ENCODE measurements around the gene NCOA5.

The NCOA5 gene

DNA sequence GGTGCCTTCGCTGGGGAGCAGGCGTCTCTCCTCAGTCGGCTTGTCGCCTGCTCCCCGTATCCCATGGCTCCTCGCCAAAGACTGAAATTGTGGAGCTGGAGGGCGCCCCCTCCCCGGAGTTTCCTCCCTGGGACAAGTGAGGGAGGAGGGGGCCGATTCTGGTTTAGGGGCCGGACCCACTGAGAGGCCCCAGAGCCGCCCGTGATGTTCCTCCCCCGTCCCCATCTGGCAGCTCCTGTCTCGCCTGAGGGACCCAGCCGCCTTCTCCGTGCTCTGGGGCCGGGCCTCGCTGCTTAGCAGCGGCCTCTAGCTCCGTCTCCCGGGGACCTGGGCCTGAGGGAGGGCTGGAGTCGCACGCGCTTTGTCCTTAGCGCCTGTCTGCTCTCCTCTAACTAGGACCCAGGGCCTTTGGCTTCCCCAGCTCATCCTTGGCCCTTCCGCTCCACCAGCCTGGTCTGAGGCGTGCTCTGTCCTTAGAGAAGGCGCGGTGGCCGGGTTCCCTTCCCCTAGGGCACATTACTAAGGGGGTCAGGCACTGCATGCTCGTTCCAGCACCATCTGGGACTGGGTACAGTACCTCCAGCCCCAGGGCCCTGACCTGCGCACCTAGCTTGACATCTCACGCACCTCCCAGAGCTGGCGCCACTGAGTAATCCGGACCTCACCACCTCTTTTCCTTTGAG lies 31.0 kb downstream of the NCOA5 start:
- DNase-seq, result no peak

DNA sequence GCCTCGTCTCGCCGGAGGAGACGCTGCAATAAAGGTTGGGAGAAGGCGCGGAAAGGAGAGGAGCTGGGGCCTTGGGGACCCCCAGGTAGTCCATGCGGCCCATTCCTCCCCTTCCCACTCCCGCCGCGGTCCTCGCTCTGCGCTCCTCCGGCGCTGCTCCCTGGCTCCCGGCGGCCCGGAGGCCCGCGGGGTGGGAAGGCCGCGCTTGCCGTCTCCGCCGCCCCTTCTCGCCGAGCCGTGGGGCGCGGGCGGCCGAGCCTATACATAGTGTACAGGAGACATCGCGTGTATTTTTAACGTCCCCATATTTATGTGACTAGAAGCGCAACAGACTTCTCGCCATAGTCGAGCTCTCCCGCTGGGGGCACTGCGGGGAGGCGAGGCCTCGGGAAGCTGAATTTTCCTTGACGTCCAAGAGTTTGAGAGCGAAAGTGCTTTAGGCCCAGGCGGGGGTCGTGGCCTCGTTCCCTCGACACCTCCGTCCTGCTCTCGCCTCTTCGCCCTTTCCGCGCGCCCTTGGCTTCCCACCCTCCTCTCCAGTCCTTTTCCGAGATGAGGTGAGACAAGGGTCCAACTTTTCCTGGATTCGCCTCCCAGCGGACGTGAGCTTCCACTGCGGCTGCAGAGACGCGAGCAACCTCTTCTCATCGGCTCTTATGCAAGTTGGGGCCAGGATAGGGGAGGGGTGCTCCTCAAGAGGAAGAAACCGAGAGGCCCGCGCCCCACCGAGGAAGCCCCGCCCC lies 31.7 kb downstream of the NCOA5 start:
- DNase-seq, result peak; percentile 52

DNA sequence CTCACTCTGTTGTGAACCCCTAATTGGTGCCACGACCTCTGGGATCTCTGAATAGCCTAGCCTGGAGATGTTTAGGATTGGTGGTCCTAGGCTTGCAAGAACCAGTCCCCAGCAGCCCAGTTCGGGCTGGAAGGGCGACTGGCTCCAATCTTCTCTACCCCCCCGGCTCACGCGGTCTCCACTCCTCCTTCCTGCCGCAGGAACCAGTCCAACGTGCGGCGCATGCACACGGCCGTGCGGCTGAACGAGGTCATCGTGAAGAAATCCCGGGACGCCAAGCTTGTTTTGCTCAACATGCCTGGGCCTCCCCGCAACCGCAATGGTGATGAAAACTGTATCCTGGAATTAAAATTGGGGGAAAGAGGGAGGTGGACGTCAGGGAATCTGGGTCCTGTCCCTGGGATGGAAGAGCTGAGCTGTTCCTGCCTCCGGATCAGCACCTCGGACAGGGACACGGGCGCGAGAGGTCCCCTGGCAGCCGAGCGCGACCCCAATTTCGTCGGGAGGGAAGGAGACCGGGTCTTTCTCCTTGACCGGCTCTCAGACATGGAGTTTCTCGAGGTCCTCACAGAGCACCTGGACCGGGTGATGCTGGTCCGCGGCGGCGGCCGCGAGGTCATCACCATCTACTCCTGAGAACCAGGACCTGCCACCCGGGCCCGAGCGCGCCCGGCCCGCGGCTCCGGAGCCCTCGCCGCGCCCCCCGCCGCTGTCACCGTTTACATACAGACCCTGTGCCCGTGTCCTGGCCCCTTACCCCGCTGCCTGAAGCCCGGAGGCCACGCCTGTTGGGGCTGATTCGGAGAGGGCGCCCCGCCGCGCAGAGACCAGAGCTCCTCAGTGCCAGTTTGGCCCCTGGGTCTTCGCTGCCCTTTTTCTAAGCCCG lies 32.5 kb downstream of the NCOA5 start:
- DNase-seq, result peak; percentile 82

DNA sequence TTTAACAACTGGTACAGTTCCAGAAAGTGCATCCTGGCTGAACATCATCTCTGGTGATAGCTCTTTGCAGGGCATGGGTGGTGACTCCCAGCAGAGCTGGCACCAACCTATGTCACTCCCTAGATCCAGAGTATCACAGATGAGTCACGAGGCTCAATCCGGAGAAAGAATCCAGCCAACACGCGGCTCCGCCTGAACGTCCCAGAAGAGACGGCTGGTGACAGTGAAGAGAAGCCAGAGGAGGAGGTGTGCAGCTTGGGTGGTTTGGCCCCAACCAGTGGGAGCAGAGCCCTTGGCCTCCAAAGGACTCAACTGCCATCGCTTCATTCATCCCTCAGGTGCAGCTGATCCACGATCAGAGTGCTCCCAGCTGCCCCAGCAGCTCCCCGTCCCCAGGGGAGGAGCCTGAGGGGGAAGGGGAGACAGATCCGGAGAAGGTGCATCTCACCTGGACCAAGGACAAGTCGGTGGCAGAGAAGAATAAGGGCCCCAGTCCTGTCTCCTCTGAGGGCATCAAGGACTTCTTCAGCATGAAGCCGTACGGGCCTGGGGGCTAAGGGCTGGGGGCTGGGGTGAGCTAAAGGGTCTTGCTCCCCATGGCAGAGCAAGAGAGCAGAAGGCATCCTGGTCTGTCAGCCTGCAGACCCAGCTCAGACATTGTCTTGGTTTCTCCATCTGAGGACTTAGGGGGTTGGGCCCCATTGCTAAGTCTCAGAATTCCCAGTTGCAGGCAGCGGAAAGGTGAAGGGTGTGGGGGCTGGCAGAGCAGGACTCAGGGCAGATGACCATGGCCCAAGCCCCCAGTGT lies 33.5 kb downstream of the NCOA5 start:
- no peak for DNase-seq

DNA sequence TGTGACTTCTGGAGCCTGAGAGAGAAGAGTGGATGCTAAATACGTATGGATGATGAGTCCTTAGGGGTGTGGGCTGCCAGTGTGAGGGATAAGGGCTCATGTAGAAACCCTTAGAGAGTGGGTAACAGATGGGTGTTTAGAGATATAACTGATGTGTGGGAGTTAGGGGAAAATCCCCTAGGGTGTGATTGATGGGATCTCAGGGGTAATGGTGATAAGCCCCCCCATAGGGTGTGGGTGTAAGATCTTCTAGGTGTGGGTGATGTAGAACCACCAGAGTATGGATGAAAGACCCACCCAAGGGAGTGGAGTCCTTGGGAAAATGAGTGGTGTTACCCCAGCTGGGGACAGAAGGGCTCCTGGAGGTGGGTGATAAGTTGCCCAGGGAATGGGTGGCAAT lies 34.5 kb downstream of the NCOA5 start:
- DNase-seq, result no peak

DNA sequence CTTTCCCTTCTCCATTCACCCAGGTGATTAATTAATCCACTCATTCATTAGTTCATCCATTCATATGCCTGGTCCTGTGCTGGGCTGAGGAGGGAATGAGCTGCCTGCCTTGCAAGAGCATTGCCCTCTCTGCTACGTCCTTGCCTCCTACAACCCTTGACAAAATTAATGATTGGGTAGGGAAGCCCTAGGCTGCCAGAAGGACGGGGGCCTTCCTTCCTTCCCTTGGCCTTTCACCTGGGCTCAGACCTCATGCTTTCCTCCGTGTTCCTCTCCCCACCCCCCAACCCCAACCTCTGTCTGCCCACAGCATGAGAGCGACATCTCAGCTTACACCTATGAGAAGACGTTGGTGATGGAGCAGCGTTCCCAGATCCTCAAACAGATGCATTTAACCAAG lies 35.2 kb downstream of the NCOA5 start:
- no peak for DNase-seq

DNA sequence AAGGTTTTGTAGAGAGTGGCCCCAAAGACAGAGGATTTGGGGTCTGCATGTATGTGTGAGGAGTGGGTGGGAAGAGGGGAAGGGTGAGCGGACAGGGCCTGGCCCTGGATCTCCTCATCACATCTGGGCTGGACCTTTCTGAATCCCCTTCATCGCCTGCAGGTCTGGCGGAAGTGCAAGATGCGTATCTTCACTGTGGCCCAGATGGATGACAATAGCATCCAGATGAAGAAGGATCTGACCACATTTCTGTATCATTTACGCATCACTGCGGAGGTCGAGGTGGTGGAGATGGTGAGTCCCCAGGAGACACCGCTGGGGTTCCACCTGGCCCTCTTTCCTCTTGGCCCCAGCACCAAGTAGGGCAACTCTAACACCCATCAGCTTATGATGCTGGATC lies 36.3 kb downstream of the NCOA5 start:
- no peak for DNase-seq

DNA sequence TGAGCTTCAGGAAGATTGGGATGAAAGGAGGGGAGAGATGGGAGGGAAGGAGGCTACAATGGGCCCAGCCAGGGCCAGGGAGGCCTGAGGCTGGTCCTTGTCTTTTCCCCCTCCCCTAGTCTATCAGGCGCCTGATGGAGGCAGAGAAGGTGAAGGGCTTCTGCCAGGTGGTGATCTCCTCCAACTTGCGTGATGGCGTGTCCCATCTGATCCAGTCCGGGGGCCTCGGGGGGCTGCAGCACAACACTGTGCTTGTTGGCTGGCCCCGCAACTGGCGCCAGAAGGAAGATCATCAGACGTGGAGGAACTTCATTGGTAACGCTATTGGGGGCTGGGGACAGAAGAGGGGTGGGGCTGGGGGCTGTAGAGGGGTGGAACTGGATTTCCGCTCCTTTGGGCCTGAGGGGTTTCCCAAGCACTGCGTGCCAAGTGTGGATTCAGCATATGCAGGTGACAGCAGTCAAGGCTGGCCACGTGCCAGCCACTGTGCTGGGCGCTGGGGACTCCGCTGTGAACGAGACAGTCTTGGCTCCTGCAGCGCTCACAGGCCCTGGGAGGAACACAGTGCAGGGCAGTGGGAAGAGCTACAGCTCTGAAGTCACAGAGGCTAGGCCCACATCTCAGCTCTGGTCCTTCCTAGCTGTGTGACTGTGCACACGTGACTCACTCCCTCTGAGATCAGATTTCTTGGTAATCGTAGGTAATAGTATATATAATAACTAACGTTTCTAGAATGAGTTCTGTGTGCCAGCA lies 38.0 kb downstream of the NCOA5 start:
- DNase-seq, result no peak

DNA sequence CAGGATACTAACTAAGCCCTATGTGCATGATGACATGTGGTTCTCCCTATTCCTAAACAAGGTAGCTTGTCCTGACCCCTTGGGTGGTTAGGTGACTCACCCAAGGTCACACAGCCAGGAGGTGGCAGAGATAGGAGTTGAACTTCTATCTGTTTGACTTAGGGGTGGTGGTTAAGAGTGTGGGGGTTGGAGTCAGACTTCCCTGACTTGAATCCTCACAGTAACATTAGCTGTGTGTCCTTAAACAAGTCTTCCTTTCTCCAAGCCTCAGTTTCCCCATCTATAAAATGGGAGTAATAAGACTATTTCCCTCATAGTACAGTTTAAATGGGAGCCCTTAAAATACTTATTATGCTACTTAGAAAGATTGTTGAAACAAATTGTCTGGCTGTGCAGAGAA lies 38.9 kb downstream of the NCOA5 start:
- DNase-seq, result no peak

DNA sequence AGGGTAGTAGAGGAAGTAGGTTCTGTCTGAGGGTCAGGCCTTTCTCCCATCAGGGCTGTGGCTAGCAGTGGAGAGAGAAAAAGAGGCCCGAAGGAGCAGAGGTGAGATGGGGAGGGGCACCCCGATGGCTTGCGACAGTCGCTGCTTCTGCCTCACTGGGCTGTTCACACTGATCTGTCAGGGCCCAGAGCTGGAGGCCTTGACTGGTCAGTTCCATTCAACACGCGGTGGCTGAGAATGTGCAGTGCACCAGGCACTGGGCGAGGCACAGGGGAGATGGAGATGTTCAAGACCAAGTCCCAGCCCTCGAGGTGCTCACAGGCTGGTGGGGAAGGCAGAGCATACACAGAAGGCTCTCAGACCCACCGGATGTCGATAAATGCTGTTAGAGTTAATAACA lies 39.3 kb downstream of the NCOA5 start:
- no peak for DNase-seq

DNA sequence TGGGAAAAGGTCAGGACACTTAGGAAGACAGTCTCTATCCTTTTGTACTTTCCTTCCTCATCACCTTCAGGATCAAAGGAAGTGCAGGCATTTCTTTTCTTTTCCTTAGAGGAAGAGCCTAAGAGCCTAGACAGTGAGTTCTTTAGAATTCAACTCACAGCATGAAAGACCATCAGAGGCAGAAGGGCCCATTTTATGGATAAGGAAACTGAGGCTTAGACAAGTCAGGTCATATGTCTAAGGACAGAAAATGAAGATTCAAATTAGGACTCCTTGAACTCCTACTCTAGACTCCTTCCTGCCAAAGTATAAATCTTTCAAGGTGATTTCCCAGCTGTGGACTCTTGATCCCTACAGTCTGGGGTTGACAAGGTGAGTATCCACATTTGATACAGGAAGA lies 39.9 kb downstream of the NCOA5 start:
- DNase-seq, result no peak

DNA sequence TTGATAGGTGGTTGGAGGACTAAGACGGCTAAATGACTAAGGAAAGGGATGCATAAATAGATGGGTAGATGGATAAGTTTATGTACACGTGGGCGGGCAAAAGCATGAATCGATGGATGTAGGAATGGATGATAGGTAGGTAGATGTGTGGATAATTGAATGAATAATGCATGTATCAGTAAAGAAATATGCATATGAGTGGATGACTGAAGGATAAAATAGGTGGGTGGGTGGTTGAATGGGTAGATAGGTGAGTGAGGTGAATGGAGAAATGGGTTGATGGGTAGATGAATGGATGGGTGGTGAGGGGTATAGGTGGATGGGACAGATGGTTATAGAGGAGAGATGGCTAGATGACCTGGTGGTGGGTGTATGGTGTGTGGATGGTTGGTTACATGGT lies 40.6 kb downstream of the NCOA5 start:
- no peak for DNase-seq

DNA sequence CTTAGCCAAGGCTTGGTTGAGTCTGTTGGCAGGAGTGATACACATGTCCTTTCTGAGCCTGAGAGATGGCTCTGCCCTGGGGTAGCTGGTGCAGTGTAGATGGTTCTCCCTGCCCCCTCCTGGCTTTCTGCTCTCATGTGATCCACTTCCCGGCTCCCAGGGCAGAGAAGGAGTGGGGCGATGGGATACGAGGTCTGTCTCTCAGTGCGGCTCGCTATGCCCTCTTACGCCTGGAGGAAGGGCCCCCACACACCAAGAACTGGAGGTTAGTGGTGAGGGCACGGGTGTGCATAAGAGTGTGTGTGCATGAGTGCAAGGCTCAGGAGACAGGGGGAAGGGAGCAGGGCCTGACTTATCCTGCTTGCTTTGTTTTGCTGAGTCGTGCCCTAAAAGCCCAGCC lies 41.9 kb downstream of the NCOA5 start:
- no peak for DNase-seq

DNA sequence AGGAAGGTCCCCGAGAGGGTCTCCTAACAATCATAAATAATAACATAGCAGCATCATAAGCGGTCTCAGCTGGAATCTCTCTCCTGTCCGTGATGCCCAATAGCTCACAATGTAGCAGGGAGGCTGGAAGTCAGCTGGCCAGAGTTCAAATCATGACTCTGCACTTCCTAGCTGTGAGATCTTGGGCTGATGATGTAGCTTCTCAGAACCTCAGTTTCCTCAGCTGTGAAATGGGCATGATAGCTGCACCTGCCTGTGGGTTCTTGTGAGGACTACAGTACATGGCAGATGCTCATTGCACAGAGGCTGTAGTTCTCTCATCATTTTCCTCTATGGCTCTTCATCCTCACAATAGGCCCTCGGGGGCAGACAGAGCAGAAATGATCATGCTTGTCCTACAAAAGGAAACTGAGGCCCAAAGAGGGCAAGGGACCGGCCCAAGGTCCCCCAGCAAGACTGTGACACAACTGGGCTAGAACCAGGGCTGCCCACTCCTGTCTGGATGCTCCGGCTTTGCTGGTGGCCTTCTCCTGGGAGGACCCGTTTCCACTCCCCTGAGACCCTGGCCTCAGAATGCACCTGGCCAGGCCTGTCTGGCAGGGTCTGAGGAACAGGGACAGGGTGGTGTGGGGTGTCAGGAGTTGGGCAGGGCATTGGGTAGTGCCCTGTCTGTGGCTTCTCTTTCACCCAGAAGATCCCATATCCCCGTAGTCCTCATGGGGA lies 43.0 kb downstream of the NCOA5 start:
- DNase-seq, result no peak

DNA sequence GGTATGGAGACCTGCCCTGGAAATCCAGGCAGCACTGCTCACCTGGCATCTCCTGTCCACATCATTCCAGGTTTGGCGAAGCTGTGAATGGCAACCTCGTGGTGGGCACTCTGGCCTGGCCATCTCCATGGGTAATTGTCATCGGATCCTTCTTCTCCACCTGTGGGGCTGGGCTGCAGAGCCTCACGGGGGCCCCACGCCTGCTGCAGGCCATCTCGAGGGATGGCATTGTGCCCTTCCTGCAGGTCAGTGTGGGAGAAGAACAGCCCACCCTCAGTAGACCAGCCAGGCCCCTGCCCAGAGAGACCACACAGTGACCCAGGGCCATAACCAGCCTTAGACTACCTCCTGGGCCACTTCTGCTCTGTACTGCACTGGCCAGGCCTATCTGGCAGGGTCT lies 44.9 kb downstream of the NCOA5 start:
- DNase-seq, result no peak

DNA sequence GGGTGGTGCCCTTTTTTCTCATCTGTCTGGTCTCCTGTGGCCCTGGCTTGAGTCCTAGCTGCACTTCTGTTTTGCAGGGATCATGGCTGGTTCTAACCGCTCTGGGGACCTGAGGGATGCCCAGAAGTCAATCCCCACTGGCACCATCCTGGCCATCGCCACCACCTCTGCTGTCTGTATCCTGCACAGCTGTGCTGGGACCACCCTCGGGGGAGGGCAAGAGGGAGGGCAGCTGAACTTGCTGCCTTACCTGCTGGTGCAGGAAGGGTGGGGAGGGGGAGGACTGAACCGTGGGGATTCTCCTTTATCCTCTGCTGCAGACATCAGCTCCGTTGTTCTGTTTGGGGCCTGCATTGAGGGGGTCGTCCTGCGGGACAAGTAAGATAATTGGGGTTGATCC lies 46.2 kb downstream of the NCOA5 start:
- DNase-seq, result no peak

DNA sequence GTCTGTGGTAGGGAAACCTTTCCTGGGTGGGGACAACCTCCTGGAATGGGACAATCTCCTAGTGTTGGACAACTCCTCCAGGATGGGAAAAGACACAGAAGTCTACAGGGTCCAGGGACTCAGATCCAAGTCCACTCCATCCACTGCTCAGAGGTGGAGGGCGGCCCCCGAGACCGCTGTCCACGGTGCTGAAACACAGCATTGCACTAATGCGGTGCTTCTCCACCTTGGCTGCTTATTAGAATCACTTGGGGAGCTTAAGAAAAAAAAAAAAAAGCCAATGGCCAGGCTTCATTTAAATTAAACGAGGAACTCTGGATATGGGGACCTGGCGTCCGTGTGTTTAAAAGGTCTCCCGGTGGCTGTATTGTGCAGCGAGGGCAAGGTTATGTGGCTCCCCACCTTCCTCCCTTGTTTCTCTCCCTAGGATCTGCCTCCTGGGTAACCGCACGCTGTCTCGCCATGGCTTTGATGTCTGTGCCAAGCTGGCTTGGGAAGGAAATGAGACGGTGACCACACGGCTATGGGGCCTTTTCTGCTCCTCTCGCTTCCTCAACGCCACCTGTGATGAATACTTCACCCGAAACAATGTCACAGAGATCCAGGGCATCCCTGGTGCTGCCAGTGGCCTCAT lies 48.7 kb downstream of the NCOA5 start:
- peak; percentile 52 for DNase-seq

DNA sequence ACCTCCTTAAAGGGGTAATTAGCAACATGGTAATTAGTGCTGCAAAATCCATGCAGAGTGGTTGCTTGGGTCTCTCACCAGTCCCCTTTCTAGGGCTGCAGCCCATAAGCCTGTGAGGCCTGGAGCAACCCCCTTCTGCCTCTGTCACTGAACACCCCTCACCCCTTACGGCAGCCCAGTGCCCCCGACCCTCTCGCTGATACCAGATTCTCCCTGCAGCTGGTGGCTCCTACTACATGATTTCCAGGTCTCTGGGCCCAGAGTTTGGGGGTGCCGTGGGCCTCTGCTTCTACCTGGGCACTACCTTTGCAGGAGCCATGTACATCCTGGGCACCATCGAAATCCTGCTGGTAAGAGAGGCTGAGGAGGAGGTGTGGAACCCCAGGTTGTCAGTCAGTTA lies 52.7 kb downstream of the NCOA5 start:
- no peak for DNase-seq

DNA sequence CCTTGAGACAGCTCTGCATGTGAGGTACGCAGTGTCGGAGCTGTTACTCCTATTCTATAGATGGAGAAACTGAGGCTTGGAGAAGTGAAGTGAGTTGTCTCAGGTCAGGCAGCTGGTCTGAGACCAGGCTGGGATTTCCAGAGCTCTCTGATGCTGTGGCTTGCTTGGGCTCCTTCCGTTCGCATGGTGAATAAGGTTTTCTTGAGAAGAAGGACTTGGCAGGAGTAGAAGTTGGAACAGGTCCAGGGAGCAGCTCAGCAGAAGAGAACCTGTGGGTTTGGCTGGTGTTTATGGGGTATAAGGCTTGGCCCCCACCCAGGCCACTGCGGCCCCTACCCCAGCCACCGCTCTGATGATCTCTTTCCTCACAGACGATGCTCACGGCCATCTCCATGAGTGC lies 53.4 kb downstream of the NCOA5 start:
- no peak for DNase-seq

DNA sequence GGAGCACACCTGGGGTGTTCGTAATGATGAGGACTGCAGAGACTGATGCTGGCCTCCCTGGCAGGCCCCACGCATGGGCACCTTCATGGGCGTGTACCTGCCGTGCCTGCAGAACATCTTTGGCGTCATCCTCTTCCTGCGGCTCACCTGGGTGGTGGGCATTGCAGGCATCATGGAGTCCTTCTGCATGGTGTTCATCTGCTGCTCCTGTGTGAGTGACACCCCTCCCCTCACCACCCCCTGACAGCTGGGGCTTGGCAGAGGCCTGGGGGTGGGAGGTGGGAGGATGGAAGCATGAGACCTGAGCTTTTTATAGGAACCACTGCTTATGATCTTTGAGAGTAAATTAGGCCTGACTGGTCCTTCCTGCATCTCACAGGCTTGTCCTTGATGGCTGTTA lies 54.0 kb downstream of the NCOA5 start:
- DNase-seq, result no peak

DNA sequence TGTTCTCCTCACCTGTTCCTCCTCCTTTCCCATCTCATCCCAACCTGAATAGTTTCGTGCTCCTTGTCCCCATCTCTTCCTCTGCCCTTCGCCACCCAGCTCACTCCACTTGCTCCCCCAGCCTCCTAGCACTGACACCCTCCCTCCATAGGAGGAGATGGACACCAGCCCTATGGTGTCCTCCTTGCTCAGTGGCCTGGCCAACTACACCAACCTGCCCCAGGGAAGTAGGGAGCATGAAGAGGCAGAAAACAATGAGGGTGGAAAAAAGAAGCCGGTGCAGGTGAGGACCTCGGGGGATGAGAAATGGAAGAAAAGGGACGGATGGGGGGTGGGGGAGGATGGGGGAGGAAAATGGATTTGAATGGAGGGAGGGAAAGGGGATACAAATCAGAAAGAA lies 54.5 kb downstream of the NCOA5 start:
- DNase-seq, result no peak

All from right forelimb (tissue), 1 donor.